OCI-LY1 (cell line): ENCODE data around the gene VDR.

ENCODE experiments used
- H2AFZ ChIP-seq: fragments of 200-600 bp; sonication (generic), shearing (Covaris generic); 2 replicates; pipeline ENCODE4 v1.6.0; 2014; ENCODE audit warnings: antibody characterized with exemption, mild to moderate bottlenecking, low read length
- H3F3A ChIP-seq: fragments of 200-600 bp; sonication (generic), shearing (Covaris generic); 2 replicates; pipeline ENCODE4 v1.6.0; 2014; ENCODE audit warnings: mild to moderate bottlenecking, antibody characterized with exemption, low read length, moderate library complexity; ENCODE audit not compliant: insufficient read depth
- H3K27ac ChIP-seq: fragments of 200-600 bp; sonication (generic); 2 replicates; pipeline ENCODE4 v1.5.1; 2014; ENCODE audit warnings: low read length, mixed run types, mild to moderate bottlenecking, low read depth; ENCODE audit not compliant: poor library complexity, severe bottlenecking
- H3K27me3 ChIP-seq: fragments of 200-600 bp; sonication (generic); 2 replicates; pipeline ENCODE4 v1.6.0; 2014; ENCODE audit warnings: antibody characterized with exemption, mild to moderate bottlenecking, low read length, moderate library complexity; ENCODE audit not compliant: insufficient read depth
- H3K36me3 ChIP-seq: fragments of 200-600 bp; sonication (generic); 2 replicates; pipeline ENCODE4 v1.6.1; 2014; ENCODE audit warnings: mild to moderate bottlenecking, antibody characterized with exemption, low read length, moderate library complexity, mixed read lengths; ENCODE audit not compliant: insufficient read depth
- H3K4me1 ChIP-seq: fragments of 200-600 bp; sonication (generic); 2 replicates; pipeline ENCODE4 v1.5.1; 2014; ENCODE audit warnings: mild to moderate bottlenecking, low read length, moderate library complexity; ENCODE audit not compliant: insufficient read depth, severe bottlenecking
- H3K4me2 ChIP-seq: fragments of 200-600 bp; sonication (generic), shearing (Covaris generic); 2 replicates; pipeline ENCODE4 v1.6.1; 2014; ENCODE audit warnings: low read length
- H3K4me3 ChIP-seq: fragments of 200-600 bp; sonication (generic); 2 replicates; pipeline ENCODE4 v1.5.1; 2014; ENCODE audit warnings: low read length, low read depth, mild to moderate bottlenecking, mixed read lengths; ENCODE audit not compliant: poor library complexity, severe bottlenecking
- H3K79me2 ChIP-seq: fragments of 200-600 bp; shearing (Covaris generic); 2 replicates; pipeline ENCODE4 v1.6.1; 2016; ENCODE audit warnings: mixed run types, low read length, mixed read lengths; ENCODE audit not compliant: insufficient read depth
- H3K9ac ChIP-seq: fragments of 200-600 bp; sonication (generic), shearing (Covaris generic); 2 replicates; pipeline ENCODE4 v1.6.1; 2014; ENCODE audit warnings: mild to moderate bottlenecking, low read length, mixed read lengths
- H3K9me2 ChIP-seq: fragments of 200-600 bp; sonication (generic), shearing (Covaris generic); 2 replicates; pipeline ENCODE4 v1.6.1; 2014; ENCODE audit warnings: low read depth, mild to moderate bottlenecking, low read length, mixed read lengths
- H3K9me3 ChIP-seq: fragments of 200-600 bp; shearing (Covaris generic); 2 replicates; pipeline ENCODE4 v1.6.1; 2014; ENCODE audit warnings: low read length, mixed read lengths
- H4K20me1 ChIP-seq: fragments of 200-600 bp; sonication (generic), shearing (Covaris generic); 2 replicates; pipeline ENCODE4 v1.6.0; 2016; ENCODE audit warnings: mild to moderate bottlenecking, low read length; ENCODE audit not compliant: insufficient read depth
- CTCF ChIP-seq: fragments of 200-600 bp; sonication (generic), shearing (Covaris generic); IDR thresholded peaks from 2 replicates; pipeline ENCODE4 v1.5.1; 2017; ENCODE audit warnings: mild to moderate bottlenecking, antibody characterized with exemption, low read length, moderate library complexity, mixed read lengths
- EZH2 ChIP-seq: fragments of 200-600 bp; sonication (generic), shearing (Covaris generic); IDR thresholded peaks from 2 replicates; pipeline ENCODE4 v1.8.0; 2017; ENCODE audit warnings: borderline replicate concordance, mixed run types, mild to moderate bottlenecking, antibody characterized with exemption, low read length, moderate library complexity, mixed read lengths

The VDR gene

GRCh38 chr12:47794679-47795078 lies 110.1 kb downstream of the VDR start:
- Histone ChIP-seq H2AFZ (no peak overlapping the region), H3K27ac (no peak overlapping the region), H3K27me3 (no peaks in the 10 kb centered on the region), H3K9me2 (no peaks in the 10 kb centered on the region), H3F3A (no peaks in the 10 kb centered on the region), H3K9ac (no peak overlapping the region), H3K79me2 (no peaks in the 10 kb centered on the region), H3K4me2 (no peak overlapping the region), H3K36me3 (peaks cover 81% of the 10 kb centered on the region), H3K9me3 (no peaks in the 10 kb centered on the region), H4K20me1 (no peaks in the 10 kb centered on the region), H3K4me3 (no peak overlapping the region), H3K4me1 (peaks cover 18% of the 10 kb centered on the region)
- TF ChIP-seq EZH2 (no peak), CTCF (no peak)

GRCh38 chr12:47793015-47793681 lies 111.6 kb downstream of the VDR start:
- Histone ChIP-seq H3K4me2 (no peak overlapping the region), H3K4me1 (peaks cover 6% of the 10 kb centered on the region), H4K20me1 (no peaks in the 10 kb centered on the region), H3K27me3 (no peaks in the 10 kb centered on the region), H3K9me2 (no peaks in the 10 kb centered on the region), H3K27ac (no peak overlapping the region), H3K4me3 (no peak overlapping the region), H3K36me3 (peaks cover 91% of the 10 kb centered on the region), H3F3A (no peaks in the 10 kb centered on the region), H3K79me2 (no peaks in the 10 kb centered on the region), H3K9ac (no peak overlapping the region), H3K9me3 (no peaks in the 10 kb centered on the region), H2AFZ (no peak overlapping the region)
- TF ChIP-seq EZH2 (no peak), CTCF (no peak)

- H3K4me3 ChIP-seq, result no peak overlapping the region
- H4K20me1 ChIP-seq, result no peaks in the 10 kb centered on the region
- no peak overlapping the region for H3K27ac ChIP-seq
- no peaks in the 10 kb centered on the region for H3K79me2 ChIP-seq
- TF ChIP-seq CTCF (no peak), EZH2 (no peak)
- no peaks in the 10 kb centered on the region for H3K9me3 ChIP-seq
- H3K4me1 ChIP-seq, result no peaks in the 10 kb centered on the region
- H3F3A ChIP-seq, result no peaks in the 10 kb centered on the region
- no peak overlapping the region for H3K9ac ChIP-seq
- no peaks in the 10 kb centered on the region for H3K27me3 ChIP-seq
- H3K4me2 ChIP-seq, result no peak overlapping the region
- peaks cover 98% of the 10 kb centered on the region for H3K36me3 ChIP-seq
- no peak overlapping the region for H2AFZ ChIP-seq
- H3K9me2 ChIP-seq, result no peaks in the 10 kb centered on the region
These were observed 112.9 kb downstream of the VDR start for GRCh38 chr12:47791874-47792273.
